Germinal center (tissue), 1 donor: ENCODE measurements around the gene LRRC70.
"Not testable (repeated sequence)": the region's sequence is repeated elsewhere in the genome, so short reads cannot be mapped to it uniquely, and the experiment has no call there.

Experiments
- DNase-seq: peaks from one replicate; pipeline ENCODE4 v3.0.0; 2012; ENCODE audit warnings: mixed read lengths, low spot score

Gene LRRC70

DNA sequence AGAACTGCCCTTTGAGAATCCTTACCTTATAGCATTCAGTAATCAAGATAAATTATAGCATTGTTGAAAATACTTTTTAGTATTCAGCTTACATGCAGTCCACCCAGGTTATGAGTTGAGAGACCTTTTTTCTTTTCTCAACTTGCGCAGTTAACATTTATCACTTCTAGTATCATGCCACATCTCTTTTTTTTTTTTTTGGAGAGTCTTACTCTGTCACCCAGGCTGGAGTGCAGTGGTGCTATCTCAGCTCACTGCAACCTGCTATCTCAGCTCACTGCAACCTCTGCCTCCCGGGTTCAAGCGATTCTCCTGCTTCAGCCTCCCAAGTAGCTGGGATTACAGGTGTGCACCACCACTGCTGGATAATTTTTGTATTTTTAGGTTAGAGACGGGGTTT is 29.0 kb downstream of the LRRC70 start:
- DNase-seq = no peak

- DNase-seq = no peak
Observed at GRCh38 chr5:62608529-62609511, 30.2 kb downstream of the LRRC70 start.

GRCh38 chr5:62614355-62614754 is 35.7 kb downstream of the LRRC70 start:
- no peak for DNase-seq

DNA sequence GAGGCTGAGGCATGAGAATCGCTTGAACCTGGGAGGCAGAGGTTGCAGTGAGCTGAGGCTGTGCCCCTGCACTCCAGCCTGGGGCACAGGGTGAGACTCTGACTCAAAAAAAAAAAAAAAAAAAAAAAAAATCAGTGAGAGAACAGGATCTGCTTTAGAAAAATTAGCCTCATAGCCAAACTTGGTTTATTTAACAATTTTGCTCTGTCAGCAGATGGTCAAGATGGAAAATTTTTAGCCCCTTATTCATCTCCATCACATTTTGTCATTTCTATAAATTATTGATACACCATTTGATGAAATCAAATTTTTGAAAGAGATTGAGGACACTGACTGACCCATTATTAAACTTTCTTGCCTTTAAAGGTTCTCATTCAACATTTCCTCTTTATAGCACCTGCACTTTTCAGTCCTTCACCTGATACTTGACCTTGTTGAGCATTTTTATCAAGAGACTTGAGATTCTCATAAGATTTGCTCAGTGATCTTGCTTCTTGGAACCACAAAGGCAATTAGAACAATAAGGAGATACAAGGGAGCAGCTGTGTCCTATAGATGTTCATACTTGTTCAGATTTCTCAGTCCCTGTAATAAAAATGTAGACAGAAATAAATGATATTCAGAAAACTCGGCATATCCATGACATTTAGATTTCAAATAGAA is 38.1 kb downstream of the LRRC70 start:
- no peak for DNase-seq

GRCh38 chr5:62617943-62618342 is 39.3 kb downstream of the LRRC70 start:
- no peak for DNase-seq

DNA sequence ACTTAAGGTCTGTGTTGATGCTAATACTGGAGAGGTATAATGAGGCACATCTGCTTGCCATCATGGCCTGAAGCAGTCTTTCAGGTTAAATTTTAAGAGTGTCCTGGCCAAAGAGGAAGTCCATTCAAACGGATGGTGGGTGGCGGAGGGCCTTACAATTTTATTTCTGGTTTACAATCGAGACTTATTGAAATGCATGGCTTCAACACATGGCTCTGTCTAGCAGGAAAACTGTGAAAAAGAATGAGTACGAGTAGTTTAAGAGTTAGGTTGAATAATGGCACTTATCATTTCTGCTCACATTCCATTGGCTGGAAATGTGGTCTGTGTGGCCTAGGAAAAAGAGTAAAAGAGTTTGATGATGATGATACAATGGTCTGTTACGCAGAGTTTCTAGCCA is 42.1 kb downstream of the LRRC70 start:
- no peak for DNase-seq

- DNase-seq = no peak
Observed at GRCh38 chr5:62621280-62621679, 42.7 kb downstream of the LRRC70 start.

DNA sequence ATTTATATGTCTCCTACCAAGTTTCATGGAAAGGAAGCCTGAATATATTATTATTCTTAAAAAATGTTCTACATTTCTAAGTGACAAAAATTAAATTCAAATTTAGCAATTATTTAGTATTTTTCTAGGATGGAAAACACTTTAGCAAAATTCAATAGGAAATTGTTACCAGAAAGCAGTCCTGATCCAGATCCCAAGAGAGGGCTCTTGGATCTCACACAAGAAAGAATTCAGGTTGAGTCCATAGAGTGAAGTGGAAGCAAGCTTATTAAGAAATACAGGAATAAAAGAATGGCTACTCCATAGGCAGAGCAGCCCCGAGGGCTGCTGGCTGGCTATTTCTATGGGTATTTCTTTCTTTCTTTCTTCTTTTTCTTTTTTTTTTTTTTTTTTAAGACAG is 44.7 kb downstream of the LRRC70 start:
- DNase-seq = no peak

GRCh38 chr5:62624436-62624835 is 45.8 kb downstream of the LRRC70 start:
- not testable (repeated sequence) for DNase-seq

- DNase-seq = no peak
Observed at GRCh38 chr5:62626534-62626933, 47.9 kb downstream of the LRRC70 start.

DNA sequence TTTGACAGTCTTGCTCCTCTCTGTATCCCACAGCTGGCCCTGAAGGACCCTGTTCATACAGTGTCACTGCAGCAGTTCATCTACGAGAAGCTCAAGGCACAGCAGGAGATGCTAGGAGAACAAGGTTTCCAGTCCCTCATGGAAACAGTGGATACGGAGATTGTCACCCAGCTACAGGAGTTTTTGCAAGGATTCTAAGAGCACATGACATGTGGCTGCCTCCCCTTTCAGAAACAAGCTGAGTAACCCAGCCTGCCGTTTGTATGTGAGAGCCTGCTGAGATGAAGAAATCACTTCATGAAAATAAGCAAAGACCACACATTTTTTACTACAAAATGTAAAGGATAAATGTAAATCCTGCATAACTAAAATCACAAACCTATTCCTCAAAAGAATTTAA is 48.5 kb downstream of the LRRC70 start:
- DNase-seq = no peak

DNA sequence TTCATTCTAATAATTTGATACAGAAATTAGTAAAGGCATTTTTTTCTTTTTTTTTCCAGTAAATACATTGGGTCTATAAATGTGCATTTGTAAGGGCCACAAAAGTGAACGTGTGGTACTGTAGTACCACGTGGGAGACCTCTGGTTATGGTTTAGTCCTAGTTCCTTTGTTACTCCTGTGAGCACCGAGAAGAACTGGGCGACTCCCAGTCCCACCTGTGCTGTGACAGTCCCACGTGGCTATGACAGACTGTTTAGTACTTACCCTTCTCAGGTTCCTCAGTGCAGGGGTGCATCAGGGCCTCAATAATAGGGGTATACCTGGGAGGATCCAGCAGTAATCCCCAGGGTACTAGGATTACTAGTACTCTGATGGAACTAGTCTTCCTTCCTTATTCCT is 49.3 kb downstream of the LRRC70 start:
- no peak for DNase-seq
